Daoy (cell line): ENCODE measurements around the gene SCARF1. TPM values are rescaled to one million over a fixed set of nuclear protein-coding genes. Genes with fewer than 3 reads are reported as not detected.
A peak's percentile ranks its signal among the peaks of the same experiment; 100 is the strongest.

Experiments
- DNase-seq: peaks from one replicate; pipeline ENCODE4 v3.0.0-alpha.2; 2015; ENCODE audit warnings: low read depth
- total RNA-seq: library from RNA; depleted of rRNA; stranded (reverse); fragments of >200 nt; shearing (Covaris generic); gene quantifications from 2 replicates; pipeline ENCODE4 v1.2.3, GENCODE V29; 2014

The SCARF1 gene
- total RNA-seq, 1 experiment from 2014 or later: 4.0 TPM

GRCh38 chr17:1648173-1648962 lies 2.8 kb upstream of the SCARF1 start:
- peak; percentile 55 for DNase-seq

- DNase-seq: no peak
Measured at GRCh38 chr17:1647802-1648171, 2.3 kb upstream of the SCARF1 start.

- no peak for DNase-seq
Measured at GRCh38 chr17:1646199-1646875, 805 bp upstream of the SCARF1 start.

- DNase-seq: peak; percentile 90
Measured at GRCh38 chr17:1644493-1645206, 882 bp downstream of the SCARF1 start.

GRCh38 chr17:1643999-1644492 lies 1.5 kb downstream of the SCARF1 start:
- DNase-seq: peak; percentile 67

GRCh38 chr17:1643293-1643998 lies 2.1 kb downstream of the SCARF1 start:
- DNase-seq: peak; percentile 64

- no peak for DNase-seq
Measured at GRCh38 chr17:1641065-1641403, 4.5 kb downstream of the SCARF1 start.

- no peak for DNase-seq
Measured at GRCh38 chr17:1640329-1641064, 5.0 kb downstream of the SCARF1 start.

GRCh38 chr17:1639549-1640180 lies 5.9 kb downstream of the SCARF1 start:
- DNase-seq: no peak

GRCh38 chr17:1638624-1639300 lies 6.8 kb downstream of the SCARF1 start:
- no peak for DNase-seq

GRCh38 chr17:1638171-1638590 lies 7.4 kb downstream of the SCARF1 start:
- no peak for DNase-seq

GRCh38 chr17:1636732-1637285 lies 8.7 kb downstream of the SCARF1 start:
- DNase-seq: no peak

- DNase-seq: no peak
Measured at GRCh38 chr17:1635675-1636465, 9.7 kb downstream of the SCARF1 start.

GRCh38 chr17:1634841-1635650 lies 10.5 kb downstream of the SCARF1 start:
- DNase-seq: no peak

GRCh38 chr17:1630662-1631061 lies 14.9 kb downstream of the SCARF1 start:
- peak; percentile 56 for DNase-seq

- peak; percentile 76 for DNase-seq
Measured at GRCh38 chr17:1629504-1630310, 15.8 kb downstream of the SCARF1 start.

GRCh38 chr17:1628856-1629503 lies 16.6 kb downstream of the SCARF1 start:
- DNase-seq: peak; percentile 98
